ENCODE data around the gene MT1F.

DNA sequence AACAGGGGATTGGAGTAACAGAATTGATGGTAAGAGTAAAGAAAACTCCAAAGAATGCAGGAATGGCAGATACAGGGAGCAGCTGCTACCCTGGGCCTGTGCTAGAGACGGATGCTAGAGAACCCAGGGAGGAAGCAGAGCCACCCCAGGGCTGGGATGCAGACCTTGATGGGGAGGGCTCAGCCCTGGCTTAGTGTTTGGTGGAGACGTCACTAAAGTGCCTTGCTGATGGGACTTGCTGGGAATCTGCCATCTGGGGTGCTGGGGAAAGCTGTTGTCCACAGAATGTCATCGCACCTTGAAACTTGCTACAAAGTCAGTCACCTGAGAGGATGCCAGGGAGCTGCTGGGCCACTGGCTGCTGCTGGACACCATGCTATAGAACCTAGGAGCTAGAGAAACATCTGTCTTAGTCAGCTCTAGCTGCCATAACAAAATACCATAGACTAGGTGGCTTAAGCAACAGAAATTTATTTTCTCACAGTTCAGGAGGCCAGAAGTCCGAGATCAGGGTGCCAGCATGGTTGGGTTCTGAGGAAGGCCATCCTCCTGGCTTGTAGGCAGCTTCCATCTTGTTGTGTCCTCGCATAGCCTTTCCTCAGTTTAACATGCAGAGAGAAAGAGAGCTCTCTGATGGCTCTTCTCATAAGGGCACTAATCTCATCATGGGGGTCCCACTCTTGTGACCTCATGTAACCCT, 39.8 kb downstream of the MT1F start:
- TF ChIP-seq, protein P1, sequence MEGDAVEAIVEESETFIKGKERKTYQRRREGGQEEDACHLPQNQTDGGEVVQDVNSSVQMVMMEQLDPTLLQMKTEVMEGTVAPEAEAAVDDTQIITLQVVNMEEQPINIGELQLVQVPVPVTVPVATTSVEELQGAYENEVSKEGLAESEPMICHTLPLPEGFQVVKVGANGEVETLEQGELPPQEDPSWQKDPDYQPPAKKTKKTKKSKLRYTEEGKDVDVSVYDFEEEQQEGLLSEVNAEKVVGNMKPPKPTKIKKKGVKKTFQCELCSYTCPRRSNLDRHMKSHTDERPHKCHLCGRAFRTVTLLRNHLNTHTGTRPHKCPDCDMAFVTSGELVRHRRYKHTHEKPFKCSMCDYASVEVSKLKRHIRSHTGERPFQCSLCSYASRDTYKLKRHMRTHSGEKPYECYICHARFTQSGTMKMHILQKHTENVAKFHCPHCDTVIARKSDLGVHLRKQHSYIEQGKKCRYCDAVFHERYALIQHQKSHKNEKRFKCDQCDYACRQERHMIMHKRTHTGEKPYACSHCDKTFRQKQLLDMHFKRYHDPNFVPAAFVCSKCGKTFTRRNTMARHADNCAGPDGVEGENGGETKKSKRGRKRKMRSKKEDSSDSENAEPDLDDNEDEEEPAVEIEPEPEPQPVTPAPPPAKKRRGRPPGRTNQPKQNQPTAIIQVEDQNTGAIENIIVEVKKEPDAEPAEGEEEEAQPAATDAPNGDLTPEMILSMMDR (IDR thresholded peaks at IDR 0.05; ENCODE audit: low read length), result no peak
- no peak for TF ChIP-seq EZH2 (IDR thresholded peaks at IDR 0.05; ENCODE audit: borderline replicate concordance, low read length)
